ENCODE measurements around the gene PRDM2.
A peak's percentile ranks its signal among the peaks of the same experiment; 100 is the strongest.
"Not testable (repeated sequence)": the region's sequence is repeated elsewhere in the genome, so short reads cannot be mapped to it uniquely, and the experiment has no call there.

The PRDM2 gene, protein sequence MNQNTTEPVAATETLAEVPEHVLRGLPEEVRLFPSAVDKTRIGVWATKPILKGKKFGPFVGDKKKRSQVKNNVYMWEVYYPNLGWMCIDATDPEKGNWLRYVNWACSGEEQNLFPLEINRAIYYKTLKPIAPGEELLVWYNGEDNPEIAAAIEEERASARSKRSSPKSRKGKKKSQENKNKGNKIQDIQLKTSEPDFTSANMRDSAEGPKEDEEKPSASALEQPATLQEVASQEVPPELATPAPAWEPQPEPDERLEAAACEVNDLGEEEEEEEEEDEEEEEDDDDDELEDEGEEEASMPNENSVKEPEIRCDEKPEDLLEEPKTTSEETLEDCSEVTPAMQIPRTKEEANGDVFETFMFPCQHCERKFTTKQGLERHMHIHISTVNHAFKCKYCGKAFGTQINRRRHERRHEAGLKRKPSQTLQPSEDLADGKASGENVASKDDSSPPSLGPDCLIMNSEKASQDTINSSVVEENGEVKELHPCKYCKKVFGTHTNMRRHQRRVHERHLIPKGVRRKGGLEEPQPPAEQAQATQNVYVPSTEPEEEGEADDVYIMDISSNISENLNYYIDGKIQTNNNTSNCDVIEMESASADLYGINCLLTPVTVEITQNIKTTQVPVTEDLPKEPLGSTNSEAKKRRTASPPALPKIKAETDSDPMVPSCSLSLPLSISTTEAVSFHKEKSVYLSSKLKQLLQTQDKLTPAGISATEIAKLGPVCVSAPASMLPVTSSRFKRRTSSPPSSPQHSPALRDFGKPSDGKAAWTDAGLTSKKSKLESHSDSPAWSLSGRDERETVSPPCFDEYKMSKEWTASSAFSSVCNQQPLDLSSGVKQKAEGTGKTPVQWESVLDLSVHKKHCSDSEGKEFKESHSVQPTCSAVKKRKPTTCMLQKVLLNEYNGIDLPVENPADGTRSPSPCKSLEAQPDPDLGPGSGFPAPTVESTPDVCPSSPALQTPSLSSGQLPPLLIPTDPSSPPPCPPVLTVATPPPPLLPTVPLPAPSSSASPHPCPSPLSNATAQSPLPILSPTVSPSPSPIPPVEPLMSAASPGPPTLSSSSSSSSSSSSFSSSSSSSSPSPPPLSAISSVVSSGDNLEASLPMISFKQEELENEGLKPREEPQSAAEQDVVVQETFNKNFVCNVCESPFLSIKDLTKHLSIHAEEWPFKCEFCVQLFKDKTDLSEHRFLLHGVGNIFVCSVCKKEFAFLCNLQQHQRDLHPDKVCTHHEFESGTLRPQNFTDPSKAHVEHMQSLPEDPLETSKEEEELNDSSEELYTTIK (N-terminal part only)

DNA sequence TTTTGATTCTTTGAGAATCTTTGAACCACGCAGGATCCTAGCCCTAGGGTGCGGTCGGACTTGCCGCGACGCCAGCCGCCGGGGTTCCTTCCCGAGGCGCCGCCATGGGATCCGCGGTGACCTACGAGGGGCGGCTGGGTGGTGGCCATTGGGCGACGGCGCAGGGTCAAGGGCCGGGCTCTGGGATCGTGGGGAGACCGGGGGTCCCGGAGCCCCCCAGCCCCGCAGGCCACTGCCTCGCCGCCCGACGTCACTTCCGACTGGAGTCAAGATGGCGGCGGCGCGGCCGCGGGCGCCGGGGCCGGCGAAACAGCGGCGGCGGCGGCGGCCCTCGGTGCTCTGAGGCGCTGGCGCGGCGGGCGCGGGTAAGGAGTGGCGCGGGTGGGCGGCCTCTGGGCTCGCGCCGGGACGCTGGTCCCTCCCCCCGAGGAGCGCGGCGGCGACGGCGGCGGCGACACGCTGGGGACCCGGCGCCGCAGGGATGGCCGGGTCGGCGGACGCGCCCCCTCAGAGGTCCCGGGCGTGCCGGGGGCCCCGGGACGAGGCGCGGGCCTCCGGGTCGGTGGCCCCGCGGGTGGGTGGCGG, at the start of gene PRDM2:
PRDM2 (plus strand) TSS at position 253 of the 585 bp plus-strand sequence. CDS start 15,418 bp downstream, outside the sequence.
- peak; percentile 43 for DNase-seq (ENCODE audit: low read depth)

DNA sequence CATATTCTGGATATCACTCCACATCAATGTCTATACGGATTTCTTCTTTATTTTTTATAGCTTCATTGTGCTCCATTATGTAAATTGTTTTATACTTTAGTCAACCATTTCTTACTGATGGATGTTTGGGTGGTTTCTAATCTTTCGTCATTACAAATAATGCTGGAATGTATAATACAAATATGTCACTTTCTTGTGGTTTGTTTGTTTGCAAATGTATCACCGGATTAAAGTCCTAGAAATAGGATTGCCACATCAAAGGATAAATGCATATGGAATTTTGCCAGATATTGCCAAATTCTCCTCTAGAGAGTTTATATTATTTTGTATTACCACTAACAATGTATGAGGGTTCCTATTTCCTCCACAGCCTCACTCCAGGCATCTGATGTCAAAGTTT, 48.7 kb upstream of the PRDM2 start:
- peak; percentile 82 for DNase-seq (ENCODE audit: low read depth)

- no peak for DNase-seq (ENCODE audit: low read depth)
Measured at GRCh38 chr1:13652238-13652637, 47.8 kb upstream of the PRDM2 start.

DNA sequence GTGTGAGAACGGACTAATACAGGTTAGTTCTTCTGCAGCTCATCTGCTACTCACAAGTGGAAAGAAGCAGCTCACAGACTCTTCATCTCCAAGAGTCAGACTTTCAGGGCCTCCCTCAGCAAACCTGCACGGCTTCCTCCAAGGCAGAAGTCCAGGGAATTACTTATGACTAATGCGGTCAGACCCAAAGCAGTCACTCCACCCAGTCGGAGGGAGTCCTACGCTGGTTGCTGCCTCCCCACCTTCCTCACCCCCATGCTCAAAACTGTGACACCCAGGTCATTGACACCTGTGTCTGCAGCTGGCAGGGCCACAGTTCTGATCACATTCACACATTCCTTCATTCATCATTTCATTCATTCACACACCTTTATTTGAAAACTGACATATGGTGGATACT, 38.4 kb upstream of the PRDM2 start:
- DNase-seq (ENCODE audit: low read depth), result no peak

DNA sequence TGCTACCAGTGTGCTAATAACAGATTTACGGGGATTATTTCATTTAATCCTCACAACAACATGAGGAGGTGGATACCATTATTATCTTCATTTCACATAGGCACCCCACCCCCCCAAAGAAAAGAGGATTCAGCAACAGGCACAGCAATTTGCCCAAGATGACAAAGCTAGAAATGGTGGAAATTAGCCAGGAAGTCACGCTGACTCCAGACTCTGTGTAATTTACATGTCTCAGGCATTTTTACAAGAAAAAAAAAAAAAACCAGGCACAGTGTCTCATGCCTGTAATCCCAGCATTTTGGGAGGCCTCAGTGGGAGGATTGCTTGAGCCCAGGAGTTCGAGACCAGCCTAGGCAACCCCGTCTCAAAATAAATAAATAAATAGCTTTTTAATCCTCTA, 37.5 kb upstream of the PRDM2 start:
- DNase-seq (ENCODE audit: low read depth), result peak; percentile 84

GRCh38 chr1:13663969-13664368, 36.0 kb upstream of the PRDM2 start:
- peak; percentile 31 for DNase-seq (ENCODE audit: low read depth)

DNA sequence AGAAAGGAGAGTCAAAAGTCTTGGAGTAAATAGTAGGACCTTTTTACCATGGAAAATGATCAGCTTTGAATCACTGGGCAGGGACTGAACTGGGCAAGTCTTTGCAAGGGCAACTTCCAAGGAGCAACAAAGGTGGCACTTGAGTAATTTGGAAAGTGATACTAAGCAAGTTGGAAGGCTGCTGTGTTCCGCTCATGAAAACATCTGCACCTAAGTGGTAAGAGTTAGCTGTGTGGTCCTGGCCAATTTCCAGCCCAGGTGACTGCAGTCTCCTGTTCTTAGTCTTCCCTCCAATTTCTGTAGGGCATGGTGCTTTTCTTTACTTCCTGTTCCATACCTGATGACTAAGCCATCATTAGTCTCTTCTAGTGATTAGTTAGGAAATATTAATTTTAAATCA, 35.5 kb upstream of the PRDM2 start:
- DNase-seq (ENCODE audit: low read depth), result no peak

GRCh38 chr1:13666317-13666716, 33.7 kb upstream of the PRDM2 start:
- no peak for DNase-seq (ENCODE audit: low read depth)

DNA sequence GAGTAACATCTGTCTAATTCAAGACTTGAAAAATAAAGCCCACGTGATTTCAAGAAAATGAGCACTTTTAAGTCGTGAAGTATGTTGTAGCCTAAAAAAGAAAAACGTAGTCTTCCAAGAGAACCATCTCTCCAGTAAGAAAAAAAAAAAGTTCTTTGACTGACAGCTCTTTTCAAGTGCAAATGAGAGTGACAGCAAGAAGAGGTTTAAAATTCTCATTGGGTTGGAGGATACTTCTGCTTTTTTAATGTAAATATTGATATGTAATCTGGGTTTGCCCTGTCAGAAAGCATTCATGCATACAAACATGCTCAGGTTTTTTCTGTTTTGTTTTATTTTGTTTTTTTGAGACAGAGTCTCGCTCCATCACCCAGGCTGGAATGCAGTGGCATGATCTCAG, 32.3 kb upstream of the PRDM2 start:
- DNase-seq (ENCODE audit: low read depth), result no peak

- DNase-seq (ENCODE audit: low read depth), result no peak
Measured at GRCh38 chr1:13674377-13674776, 25.6 kb upstream of the PRDM2 start.

- DNase-seq (ENCODE audit: low read depth), result peak; percentile 75
Measured at GRCh38 chr1:13675151-13675651, 24.8 kb upstream of the PRDM2 start.

- DNase-seq (ENCODE audit: low read depth), result no peak
Measured at GRCh38 chr1:13677896-13678295, 22.1 kb upstream of the PRDM2 start.

- DNase-seq (ENCODE audit: low read depth), result peak; percentile 20
Measured at GRCh38 chr1:13679651-13680050, 20.3 kb upstream of the PRDM2 start.

DNA sequence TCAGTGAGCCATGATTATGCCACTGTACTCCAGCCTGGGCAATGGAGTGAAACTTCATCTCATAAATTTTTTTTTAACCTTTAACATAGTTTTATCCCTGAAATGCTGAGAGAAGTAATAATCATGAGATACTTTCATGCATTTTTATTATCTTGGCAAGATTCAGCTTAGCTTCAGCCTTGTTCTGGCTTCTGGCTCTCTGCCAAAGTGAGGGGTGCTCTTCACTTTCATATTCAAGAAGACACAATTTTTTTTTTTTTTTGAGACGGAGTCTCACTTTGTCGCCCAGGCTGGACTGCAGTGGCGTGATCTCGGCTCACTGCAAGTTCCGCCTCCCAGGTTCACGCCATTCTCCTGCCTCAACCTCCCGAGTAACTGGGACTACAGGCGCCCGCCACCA, 19.4 kb upstream of the PRDM2 start:
- DNase-seq (ENCODE audit: low read depth), result not testable (repeated sequence)

DNA sequence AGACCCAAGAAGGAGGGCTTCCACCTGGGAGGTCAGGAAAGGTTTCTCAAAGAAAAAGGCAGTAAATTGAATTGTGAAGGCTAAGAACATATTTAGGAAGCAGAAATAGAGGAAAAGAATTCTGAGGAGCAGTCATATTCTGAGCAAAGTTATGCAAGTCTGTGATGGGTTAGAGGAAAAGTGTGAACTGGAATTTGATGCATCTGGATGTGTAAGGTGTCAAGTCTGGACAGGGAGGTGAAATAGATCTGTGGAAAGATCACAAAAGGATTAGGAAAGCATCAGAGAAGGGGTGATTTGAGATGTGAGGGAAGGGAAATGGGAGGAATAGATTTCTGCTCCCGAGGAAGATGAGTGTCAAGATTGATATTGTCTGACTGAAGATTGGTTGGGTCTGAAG, 18.1 kb upstream of the PRDM2 start:
- DNase-seq (ENCODE audit: low read depth), result no peak

- DNase-seq (ENCODE audit: low read depth), result no peak
Measured at GRCh38 chr1:13682444-13682843, 17.5 kb upstream of the PRDM2 start.

GRCh38 chr1:13683206-13683605, 16.8 kb upstream of the PRDM2 start:
- DNase-seq (ENCODE audit: low read depth), result no peak

- DNase-seq (ENCODE audit: low read depth), result no peak
Measured at GRCh38 chr1:13687151-13687715, 12.8 kb upstream of the PRDM2 start.

- not testable (repeated sequence) for DNase-seq (ENCODE audit: low read depth)
Measured at GRCh38 chr1:13693094-13693493, 6.9 kb upstream of the PRDM2 start.

DNA sequence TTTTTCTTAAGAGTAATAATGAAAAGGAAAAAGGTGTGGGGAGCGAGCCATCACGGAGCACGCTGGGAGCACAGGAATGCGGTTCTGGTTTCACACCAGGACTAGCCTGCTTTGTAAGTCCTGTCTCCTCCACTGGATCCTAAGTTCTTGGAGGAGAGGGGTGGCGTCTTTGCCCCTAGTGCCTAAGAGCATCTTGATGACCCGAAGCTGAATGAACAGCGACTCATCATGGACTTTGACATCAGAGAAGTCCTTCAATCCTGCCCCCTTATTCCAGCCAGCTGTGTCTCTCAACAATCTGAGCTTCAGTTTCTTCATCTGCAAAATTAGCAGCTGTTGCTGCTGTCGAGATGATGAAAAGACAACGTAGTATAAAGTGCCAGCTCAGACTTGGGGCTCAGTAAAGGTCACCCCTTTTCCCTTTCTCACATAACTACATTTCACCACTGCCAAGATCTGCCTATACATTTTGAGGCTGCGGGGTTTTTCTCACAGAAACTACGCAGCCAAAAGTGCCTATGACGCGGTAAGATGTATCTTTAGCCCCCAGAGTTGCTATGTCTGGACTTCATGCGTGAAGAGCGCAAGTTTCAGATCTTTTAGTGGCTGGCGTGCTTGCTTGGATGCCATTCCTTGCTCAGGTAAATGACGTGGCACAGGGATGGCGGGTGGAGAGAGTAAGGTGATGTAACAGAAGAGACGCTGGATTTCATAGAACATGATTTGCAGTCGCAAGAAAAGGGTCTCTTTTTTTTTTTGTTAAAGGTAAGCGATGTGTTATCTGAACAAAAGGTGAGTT, 4.9 kb upstream of the PRDM2 start:
- no peak for DNase-seq (ENCODE audit: low read depth)

Measured in fibroblast of gingiva (primary cell).